HS-5 (cell line): ENCODE data around the gene LRBA.
"Not testable (repeated sequence)": the region's sequence is repeated elsewhere in the genome, so short reads cannot be mapped to it uniquely, and the experiment has no call there.

Experiments used
- DNase-seq: peaks from one replicate; pipeline ENCODE4 v3.0.0-alpha.2; 2012; ENCODE audit warnings: low read depth

Gene LRBA

DNA sequence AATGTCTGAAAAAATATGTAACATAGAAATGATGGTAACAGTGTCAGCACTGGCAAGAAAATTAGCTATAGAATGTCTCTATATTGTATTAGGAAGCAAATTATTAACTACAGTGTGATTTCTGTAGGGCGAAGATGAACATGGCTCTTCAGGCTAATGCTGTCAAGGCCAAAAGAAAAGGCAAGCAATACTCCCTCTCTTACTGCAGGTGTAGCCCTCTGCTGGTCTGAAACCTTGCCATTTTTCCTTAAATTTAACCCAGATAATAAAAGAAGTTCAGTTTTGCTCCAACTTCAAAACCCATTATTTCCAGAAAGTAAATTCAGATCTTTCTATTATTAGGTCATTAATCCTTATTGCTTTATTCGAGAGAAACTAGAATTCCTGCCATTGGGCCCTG, 215.9 kb downstream of the LRBA start:
- DNase-seq: no peak

DNA sequence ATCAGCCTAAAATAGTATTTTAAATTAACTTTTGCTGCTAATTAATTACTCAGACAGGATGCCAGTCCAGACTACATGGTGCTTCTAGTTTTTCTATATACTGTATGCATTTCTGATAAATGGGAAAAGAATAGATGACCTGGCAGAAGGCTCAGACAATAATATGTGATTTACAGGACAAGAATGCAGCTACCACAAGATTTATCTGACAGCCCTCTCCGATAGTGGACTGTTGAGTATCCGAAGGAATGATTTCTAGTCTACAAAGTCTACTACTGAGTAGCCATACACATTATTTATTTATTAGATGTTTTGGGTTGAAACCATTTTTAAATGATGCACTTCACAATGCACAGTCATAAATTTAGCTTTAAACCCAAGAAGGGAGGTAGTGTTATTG, 220.4 kb downstream of the LRBA start:
- DNase-seq: no peak

- DNase-seq: no peak
Observed at GRCh38 chr4:150789864-150790263, 225.2 kb downstream of the LRBA start.

- DNase-seq: no peak
Observed at GRCh38 chr4:150784939-150785338, 230.1 kb downstream of the LRBA start.

GRCh38 chr4:150784305-150784704, 230.8 kb downstream of the LRBA start:
- no peak for DNase-seq

DNA sequence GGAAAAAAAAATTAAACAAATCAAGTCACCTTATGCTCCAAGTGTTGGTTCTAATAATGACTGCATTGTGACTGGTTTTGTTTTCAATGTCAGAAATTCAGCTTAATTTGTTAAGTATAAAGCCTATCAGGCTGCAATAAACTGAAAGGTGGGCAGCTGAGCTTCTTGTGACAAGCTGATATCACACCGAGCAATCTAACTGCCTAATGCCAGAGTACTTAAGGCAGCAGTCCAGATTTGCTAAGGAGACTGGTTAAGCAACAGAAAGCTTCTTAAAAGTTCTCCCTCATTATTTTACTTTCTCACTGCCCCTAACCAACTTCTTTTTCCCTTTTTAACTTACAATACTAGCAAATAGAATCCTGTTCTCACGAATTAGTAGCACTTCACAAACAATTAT, 232.2 kb downstream of the LRBA start:
- DNase-seq: no peak

DNA sequence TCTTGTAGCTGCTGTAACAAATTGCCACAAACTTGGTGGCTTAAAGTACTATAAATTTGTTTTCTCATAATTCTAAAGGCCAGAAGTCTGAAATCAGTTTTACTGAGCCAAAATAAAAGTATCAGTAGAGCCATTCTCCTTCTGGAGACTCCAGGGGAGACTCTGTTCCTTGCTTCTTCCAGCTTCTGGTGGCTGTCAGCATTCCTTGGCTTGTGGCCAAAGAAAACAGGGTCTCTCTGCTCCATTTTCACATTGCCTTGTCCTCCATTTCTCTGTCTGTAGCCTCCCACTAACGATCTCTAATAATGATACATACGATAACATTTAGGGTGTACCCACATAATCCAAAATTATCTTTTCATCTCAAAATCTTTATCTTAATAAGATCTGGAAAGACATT, 232.8 kb downstream of the LRBA start:
- DNase-seq: no peak

GRCh38 chr4:150781191-150781590, 233.9 kb downstream of the LRBA start:
- DNase-seq: no peak

- no peak for DNase-seq
Observed at GRCh38 chr4:150779707-150780106, 235.4 kb downstream of the LRBA start.

DNA sequence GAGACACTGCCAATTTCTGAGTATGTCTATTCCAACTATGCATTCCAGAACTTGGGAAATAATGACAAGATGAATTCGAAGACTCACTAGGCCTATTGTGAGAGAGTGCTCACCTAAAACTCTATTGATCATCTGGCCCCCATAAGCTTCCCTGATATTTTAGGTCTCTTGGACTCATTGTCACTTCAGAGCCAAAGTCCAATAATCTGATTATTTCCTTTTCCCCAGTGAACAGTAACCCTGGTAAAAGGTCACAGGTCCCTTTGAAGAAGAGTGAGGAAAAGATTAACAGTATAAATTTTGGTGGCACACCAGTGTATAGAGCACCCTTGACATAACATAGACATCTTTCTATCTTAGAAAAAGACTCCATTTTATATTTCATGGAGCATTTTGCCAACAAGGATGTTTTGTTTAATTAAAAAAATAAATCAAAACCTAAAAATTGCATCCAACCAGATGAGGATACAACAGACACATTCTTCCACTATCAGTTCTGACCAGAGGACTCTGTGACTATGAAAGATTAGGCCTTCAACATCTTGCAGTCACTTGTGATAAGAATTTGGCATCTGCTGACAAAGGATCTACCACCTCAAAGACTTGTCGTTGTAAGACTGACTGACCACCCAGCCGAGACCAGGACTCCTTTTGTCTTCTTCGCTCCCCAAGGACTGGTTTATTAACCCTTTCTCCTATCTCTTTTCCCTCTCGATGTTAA, 241.2 kb downstream of the LRBA start:
- DNase-seq: no peak

DNA sequence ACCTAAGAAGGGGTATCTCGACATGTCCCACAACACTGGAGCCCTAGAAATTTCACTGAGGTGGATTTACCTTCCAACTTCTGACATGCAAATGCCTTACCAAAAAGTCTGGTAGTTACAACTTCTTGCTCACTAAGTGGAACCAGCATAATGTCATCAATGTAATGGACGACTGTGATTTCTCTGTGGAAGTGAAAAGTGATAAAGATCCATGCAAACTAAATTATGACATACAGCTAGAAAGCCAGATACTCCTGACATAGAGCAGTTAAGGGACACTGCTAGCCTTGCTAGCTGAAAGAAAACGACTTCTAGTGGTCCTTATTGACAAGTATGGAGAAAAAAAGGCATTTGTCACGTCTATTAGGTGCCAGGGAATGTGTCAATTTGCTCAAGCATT, 242.1 kb downstream of the LRBA start:
- no peak for DNase-seq

DNA sequence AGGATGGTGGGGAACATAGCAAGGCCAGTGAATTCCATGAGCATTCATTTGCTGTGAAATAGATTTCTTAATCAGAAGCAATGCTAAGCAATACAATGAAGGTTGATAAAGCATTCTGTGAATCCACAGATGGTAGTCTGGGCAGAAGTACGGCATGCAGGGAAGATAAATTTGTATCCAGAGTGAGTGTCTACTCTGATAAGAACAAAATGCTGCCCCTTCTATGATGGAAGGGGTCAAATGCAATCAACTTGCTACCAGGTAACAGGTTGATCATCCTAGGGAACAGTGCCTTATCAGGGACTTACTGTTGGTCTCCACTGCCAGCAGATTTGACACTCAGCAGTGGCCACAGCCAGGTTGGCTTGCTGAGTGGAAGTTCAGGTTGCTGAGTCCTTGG, 243.7 kb downstream of the LRBA start:
- DNase-seq: no peak

GRCh38 chr4:150769845-150770244, 245.2 kb downstream of the LRBA start:
- DNase-seq: no peak

DNA sequence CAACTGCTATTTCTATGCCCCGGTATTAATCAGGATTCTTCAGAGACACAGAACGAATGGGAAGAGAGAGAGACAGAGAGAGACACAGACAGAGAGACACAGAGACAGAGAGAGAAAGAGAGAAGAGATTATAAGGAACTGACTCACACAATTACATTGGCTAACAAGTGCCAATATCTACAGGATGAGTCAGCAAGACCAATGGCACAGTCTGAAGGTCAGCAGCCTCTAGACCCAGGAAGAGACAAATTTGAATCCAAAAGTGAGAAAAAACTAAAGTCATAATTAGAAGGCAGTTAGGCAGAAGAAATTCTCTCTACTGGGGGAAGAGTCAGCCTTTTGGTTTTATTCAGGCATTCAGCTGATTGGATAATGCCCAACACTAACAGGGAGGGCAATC, 245.8 kb downstream of the LRBA start:
- DNase-seq: peak; percentile 52

- no peak for DNase-seq
Observed at GRCh38 chr4:150768497-150768896, 246.6 kb downstream of the LRBA start.

- DNase-seq: no peak
Observed at GRCh38 chr4:150765216-150765615, 249.9 kb downstream of the LRBA start.

GRCh38 chr4:150751648-150752047, 263.4 kb downstream of the LRBA start:
- no peak for DNase-seq

DNA sequence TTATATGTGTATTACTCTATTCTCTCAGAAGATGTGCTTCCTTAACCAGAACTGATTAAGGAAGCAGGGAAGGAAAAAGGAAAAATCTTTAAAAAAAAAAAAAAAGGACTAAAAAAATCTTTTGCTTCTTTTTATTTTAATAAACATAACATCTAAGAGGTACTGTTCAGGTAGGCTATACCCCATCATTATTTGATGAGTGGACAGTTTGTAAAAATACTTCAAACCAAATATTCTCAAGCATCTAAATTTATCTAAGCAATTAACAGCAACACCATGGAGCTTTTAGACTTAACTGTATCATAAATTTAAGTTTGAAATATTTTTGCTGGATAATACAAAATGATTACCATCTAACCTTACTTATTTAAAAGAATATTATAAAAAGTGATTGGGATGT, 264.3 kb downstream of the LRBA start:
- no peak for DNase-seq

DNA sequence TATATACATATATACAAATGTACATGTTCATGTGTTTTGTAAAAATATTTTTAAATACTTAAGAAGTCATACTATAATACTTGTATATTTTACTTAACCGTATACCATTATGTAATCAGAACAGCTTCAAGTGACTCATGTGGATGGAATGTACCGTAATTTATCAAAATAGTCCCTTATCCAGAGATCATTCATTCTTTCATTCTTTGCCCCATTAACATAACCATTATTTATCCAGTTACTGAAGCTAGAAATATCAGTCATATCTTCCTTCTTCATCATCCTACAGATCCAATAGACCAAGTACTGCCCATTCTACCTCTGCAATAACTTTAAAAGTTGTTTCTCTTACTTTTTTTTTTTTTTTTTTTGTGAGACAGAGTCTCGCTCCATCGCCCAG, 268.9 kb downstream of the LRBA start:
- DNase-seq: peak; percentile 18

GRCh38 chr4:150744570-150744969, 270.5 kb downstream of the LRBA start:
- DNase-seq: no peak

- DNase-seq: no peak
Observed at GRCh38 chr4:150743564-150744342, 271.3 kb downstream of the LRBA start.

DNA sequence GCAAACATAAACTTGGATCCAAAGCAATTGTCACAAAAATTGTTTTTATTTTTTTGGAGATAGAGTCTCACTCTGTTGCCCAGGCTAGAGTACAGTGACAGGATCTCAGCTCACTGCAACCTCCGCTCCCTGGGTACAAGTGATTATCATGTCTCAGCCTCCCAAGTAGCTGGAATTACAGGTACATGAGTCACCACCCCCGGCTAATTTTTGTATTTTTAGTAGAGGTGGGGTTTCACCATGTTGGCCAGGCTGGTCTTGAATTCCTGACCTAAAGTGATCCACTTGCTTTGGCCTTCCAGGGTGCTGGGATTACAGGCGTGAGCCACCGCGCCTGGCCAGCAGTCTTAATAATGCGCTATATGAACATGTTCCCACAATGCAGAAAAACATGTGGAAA, 272.2 kb downstream of the LRBA start:
- DNase-seq: not testable (repeated sequence)

DNA sequence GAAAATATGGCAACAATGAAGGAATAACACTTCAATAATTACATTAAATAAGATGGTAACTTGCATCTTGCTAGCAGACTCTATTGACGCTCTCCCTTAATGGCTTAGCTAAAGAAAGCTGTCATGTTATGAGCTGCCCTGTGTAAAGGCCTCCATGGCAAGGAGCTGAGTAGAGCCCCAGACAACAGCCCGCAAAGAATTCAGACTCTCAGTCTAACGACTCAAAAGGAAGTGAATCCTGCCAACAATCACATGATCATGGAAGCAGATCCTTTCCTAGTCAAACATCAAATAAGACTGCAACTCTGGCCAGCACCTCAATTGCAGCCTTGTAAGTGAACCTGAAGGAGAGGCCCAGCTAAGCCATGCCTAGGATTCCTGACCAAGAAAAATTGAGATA, 275.5 kb downstream of the LRBA start:
- DNase-seq: no peak
